GM12878 (cell line): ENCODE data around the gene HHLA2. TPM values are rescaled to one million over a fixed set of nuclear protein-coding genes. Genes with fewer than 3 reads are reported as not detected.

Source experiments
- ATAC-seq: fragments of 200-7000 bp; cut with Tn5 transposase; 3 replicates; pipeline ENCODE4 v1.9.1; 2020; ENCODE audit warnings: mild to moderate bottlenecking, moderate library complexity
- BruUV-seq: library from RNA; stranded (reverse); fragments of 400-500 nt; replicated peaks from 2 replicates; lab custom pipeline; 2021; lab: Mats Ljungman, UMichigan
- CTCF ChIA-PET: fragments of 300-600 bp; sonication (Branson Sonifier 250); formaldehyde crosslinking; extraction: SDS; loops from one replicate; lab custom pipeline; 2021; ENCODE audit warnings: inconsistent platforms; lab: Yijun Ruan, JAX
- POLR2A ChIA-PET: fragments of 350-600 bp; formaldehyde crosslinking; extraction: SDS; loops from one replicate; lab custom pipeline; 2021; ENCODE audit warnings: inconsistent platforms; lab: Charles Lee
- RAD21 ChIA-PET: fragments of 300-600 bp; sonication (Branson Sonifier 250); formaldehyde crosslinking; loops from one replicate; lab custom pipeline; 2023; ENCODE audit warnings: antibody characterized with exemption; ENCODE audit not compliant: unreplicated experiment; lab: Charles Lee
- SMC1A ChIA-PET: fragments of 300-600 bp; sonication (Branson Sonifier 250); formaldehyde crosslinking; loops from one replicate; lab custom pipeline; 2023; ENCODE audit not compliant: unreplicated experiment, uncharacterized antibody; lab: Charles Lee
- DNase-seq: peaks from one replicate; pipeline ENCODE4 v3.0.0-alpha.2; 2011; ENCODE audit warnings: low read depth, low spot score
- FAIRE-seq: peaks from 3 replicates; lab custom pipeline; 2011; peaks lifted over from hg19 to GRCh38; lab: Jason Lieb, UNC
- H2AFZ ChIP-seq: 2 replicates; pipeline ENCODE4 v1.6.0; 2011; ENCODE audit warnings: low read depth, low read length, control low read depth; ENCODE audit not compliant: control insufficient read depth
- H3K27ac ChIP-seq: 2 replicates; pipeline ENCODE4 v1.5.1; 2011; ENCODE audit warnings: control low read depth; ENCODE audit not compliant: control insufficient read depth, insufficient read depth
- H3K27me3 ChIP-seq, 2 experiments: replicated peaks in 1 of 2; 2 replicates each; pipeline versions ENCODE4 v1.6.0 to v1.6.1; 2011; ENCODE audit warnings: low read length in 1 of 2; ENCODE audit not compliant: control insufficient read depth in 2 of 2, insufficient read depth in 2 of 2
- H3K36me3 ChIP-seq, 2 experiments: 2 replicates each; pipeline ENCODE4 v1.5.1; 2011; ENCODE audit warnings: low read length in 1 of 2; ENCODE audit not compliant: control insufficient read depth in 2 of 2, insufficient read depth in 2 of 2
- H3K4me1 ChIP-seq: 2 replicates; pipeline ENCODE4 v1.6.1; 2011; ENCODE audit warnings: mild to moderate bottlenecking, low read length, moderate library complexity, mixed read lengths; ENCODE audit not compliant: control insufficient read depth, insufficient read depth
- H3K4me2 ChIP-seq: 2 replicates; pipeline ENCODE4 v1.6.0; 2011; ENCODE audit warnings: control low read depth; ENCODE audit not compliant: control insufficient read depth, insufficient read depth
- H3K4me3 ChIP-seq: fragments of 200-600 bp; sonication (generic); 2 replicates; pipeline ENCODE4 v1.5.1; 2016
- H3K79me2 ChIP-seq: 2 replicates; pipeline ENCODE4 v1.6.0; 2011; ENCODE audit warnings: low read length; ENCODE audit not compliant: control insufficient read depth, insufficient read depth
- H3K9ac ChIP-seq: 2 replicates; pipeline ENCODE4 v1.8.0; 2011; ENCODE audit warnings: low read length, control low read depth, mixed read lengths; ENCODE audit not compliant: control insufficient read depth, insufficient read depth
- H3K9me3 ChIP-seq: replicated peaks from 3 replicates; pipeline ENCODE4 v1.5.1; 2011; ENCODE audit warnings: mild to moderate bottlenecking, low read length; ENCODE audit not compliant: control insufficient read depth, insufficient read depth
- H4K20me1 ChIP-seq: 2 replicates; pipeline ENCODE4 v1.6.0; 2011; ENCODE audit not compliant: control insufficient read depth, insufficient read depth
- ATF7 ChIP-seq: fragments of 450-650 bp; IDR thresholded peaks from 2 replicates; pipeline ENCODE4 v1.6.1; 2016; ENCODE audit warnings: low read depth, mild to moderate bottlenecking
- CUX1 ChIP-seq: IDR thresholded peaks from 2 replicates; pipeline ENCODE4 v1.6.1; 2012; ENCODE audit warnings: improper control_type of control experiment, low read depth, low read length; ENCODE audit not compliant: insufficient replicate concordance
- E4F1 ChIP-seq: fragments of 450-650 bp; IDR thresholded peaks from 2 replicates; pipeline ENCODE4 v1.6.1; 2018; ENCODE audit warnings: borderline replicate concordance, mild to moderate bottlenecking; ENCODE audit not compliant: partially characterized antibody
- GABPA ChIP-seq: IDR thresholded peaks from 2 replicates; pipeline ENCODE4 v1.6.1; 2014; ENCODE audit warnings: antibody characterized with exemption, low read depth, mild to moderate bottlenecking, inconsistent platforms
- HDGF ChIP-seq: fragments of 450-650 bp; IDR thresholded peaks from 2 replicates; pipeline ENCODE4 v1.6.1; 2016; ENCODE audit warnings: antibody characterized with exemption
- IRF4 ChIP-seq: IDR thresholded peaks from 2 replicates; pipeline ENCODE4 v1.6.1; 2011; ENCODE audit warnings: low read depth, low read length
- MTA2 ChIP-seq: fragments of 450-650 bp; IDR thresholded peaks from 2 replicates; pipeline ENCODE4 v1.6.1; 2016; ENCODE audit warnings: low read depth, mild to moderate bottlenecking, moderate library complexity
- NKRF ChIP-seq: fragments of 450-650 bp; conservative IDR thresholded peaks from 2 replicates; pipeline ENCODE4 v1.6.1; 2017; ENCODE audit warnings: mild to moderate bottlenecking, moderate library complexity
- RBBP5 ChIP-seq: fragments of 200-600 bp; sonication (generic); conservative IDR thresholded peaks from 2 replicates; pipeline ENCODE4 v1.6.1; 2016
- RFX5 ChIP-seq: IDR thresholded peaks from 2 replicates; pipeline ENCODE4 v1.6.1; 2011; ENCODE audit warnings: low read depth, low read length, improper control_type of control experiment
- RUNX3 ChIP-seq: IDR thresholded peaks from 2 replicates; pipeline ENCODE4 v1.6.1; 2012; ENCODE audit warnings: low read length, inconsistent platforms
- SPI1 ChIP-seq: IDR thresholded peaks from 2 replicates; pipeline ENCODE4 v1.6.1; 2011; ENCODE audit warnings: low read depth, mild to moderate bottlenecking, low read length, moderate library complexity, borderline replicate concordance; ENCODE audit not compliant: insufficient read depth
- SREBF2 ChIP-seq: IDR thresholded peaks from 2 replicates; pipeline ENCODE4 v1.6.1; 2012; ENCODE audit warnings: mild to moderate bottlenecking, low read length
- SUPT20H ChIP-seq: IDR thresholded peaks from 2 replicates; pipeline ENCODE4 v1.6.1; 2011; ENCODE audit warnings: low read depth, mild to moderate bottlenecking, low read length, moderate library complexity, borderline replicate concordance; ENCODE audit not compliant: control insufficient read depth
- WGBS: methylation state at CpG from one replicate; pipeline ENCODE4 v1.1.6; 2016; ENCODE audit warnings: low lambda C conversion rate; ENCODE audit not compliant: insufficient replicate concordance, insufficient coverage; ENCODE audit errors: missing lambda C conversion rate; 5-methylcytosine and 5-hydroxymethylcytosine counted together
- in situ Hi-C: fragments of 300-500 bp; cut with MboI; formaldehyde crosslinking; loops from 9 replicates; pipeline ENCODE4 v1.14.3; 2018; ENCODE audit warnings: mixed read lengths
- intact Hi-C: fragments of 100-400 bp; cut with micrococcal nuclease; formaldehyde crosslinking; loops from one replicate; pipeline ENCODE4 v1.14.2; 2022; ENCODE audit not compliant: unreplicated experiment
- polyA plus RNA-seq, 11 experiments: library from polyadenylated mRNA; depleted of rRNA in 4 of 11; unstranded in 6 of 11; stranded (reverse) in 5 of 11; fragments of >200 nt; fragmentation: Nextera tagmentation in 4 of 11; fragmentation: Illumina TruSeq in 1 of 11; extraction: Ambion mirVana in 4 of 11; extraction: Trizol in 1 of 11; gene quantifications; 1 replicate in 1 of 11; 2 replicates in 10 of 11; pipeline versions ENCODE4 v1.2.1 to v1.2.3, GENCODE V29; 2011 to 2016; ENCODE audit warnings: inconsistent platforms in 2 of 11, missing spikeins in 2 of 11, low read depth in 1 of 11
- total RNA-seq, 4 experiments: library from RNA; depleted of rRNA in 3 of 4; stranded (reverse); fragments of >200 nt in 3 of 4; fragmentation: Illumina TruSeq in 1 of 4; extraction: Trizol in 1 of 4; gene quantifications; 2 replicates each; pipeline versions ENCODE4 v1.2.1 to v1.2.3, GENCODE V29; 2013 to 2021

HHLA2 gene
- total and polyA plus RNA-seq, 10 of the 15 experiments (the other 5 are each of a cell fraction or from before 2014, with no cell fraction given): 0.11 to 1.3 (median 0.28) TPM; not detected in 1

GRCh38 chr3:108342837-108343486, 46.6 kb downstream of the HHLA2 start:
- H3K4me2 ChIP-seq: no peak overlapping the region; the same call in 1 of the 2 replicates
- H3K9ac ChIP-seq: no peak overlapping the region
- no peaks in the 10 kb centered on the region for H4K20me1 ChIP-seq
- no peak for FAIRE-seq
- no peak overlapping the region for H3K27ac ChIP-seq
- peaks cover 10% of the 10 kb centered on the region for H3K4me1 ChIP-seq
- no peak overlapping the region; the same call in 1 of the 2 replicates for H2AFZ ChIP-seq
- in situ Hi-C loops (no loop called here), intact Hi-C loops (loop anchor here (5.0 kb wide), 1 partner anchor 64 kb away; no protein-coding TSS in a partner anchor)
- no peaks in the 10 kb centered on the region for H3K36me3 ChIP-seq
- RAD21 ChIA-PET: no interaction called here
- CTCF ChIA-PET: interaction anchor here (0.6 to 2.0 kb wide), 2 partner anchors 14 to 190 kb away, joined by 3 to 5 read pairs; no protein-coding TSS in a partner anchor
- H3K27me3 ChIP-seq: no peaks in the 10 kb centered on the region
- WGBS: 1% methylated on average over 3 of the region's 4 CpGs
- POLR2A ChIA-PET: interaction anchor here (0.5 kb wide), 1 partner anchor 16 kb away, joined by 3 read pairs; no protein-coding TSS in a partner anchor
- no peak overlapping the region for H3K4me3 ChIP-seq
- no TSS peak for BruUV-seq
- SMC1A ChIA-PET: interaction anchor here (1.4 to 1.6 kb wide), 2 partner anchors 51 to 63 kb away, joined by 3 to 7 read pairs; no protein-coding TSS in a partner anchor
- DNase-seq: peak; percentile 36
- no peaks in the 10 kb centered on the region for H3K79me2 ChIP-seq
- no peaks in the 10 kb centered on the region for H3K9me3 ChIP-seq
- peak; percentile 87 for ATAC-seq
- TF ChIP-seq RBBP5 (no peak), SUPT20H (no peak), NKRF (no peak), HDGF (no peak), RUNX3 (peak; percentile 87), E4F1 (no peak), CUX1 (no peak), IRF4 (peak; percentile 57; the same call in 1 of the 2 replicates), GABPA (0 out of 2 replicates have a peak, but pooled peaks have one; percentile 17), MTA2 (no peak), RFX5 (no peak), SREBF2 (no peak), SPI1 (no peak), ATF7 (no peak)
